GM12891 (cell line): ENCODE data around the gene SLC3A2.

Source experiments
- POLR2A ChIP-seq: IDR thresholded peaks from 2 replicates; pipeline ENCODE4 v1.6.1; 2011; ENCODE audit warnings: low read depth, low read length, control low read depth
- POLR2AphosphoS5 ChIP-seq: IDR thresholded peaks from 2 replicates; pipeline ENCODE4 v1.6.1; 2011; ENCODE audit warnings: low read depth, low read length, control low read depth
- POU2F2 ChIP-seq: IDR thresholded peaks from 2 replicates; pipeline ENCODE4 v1.6.1; 2011; ENCODE audit warnings: low read depth, mild to moderate bottlenecking, control low read depth, low read length, moderate library complexity
- SPI1 ChIP-seq: IDR thresholded peaks from 2 replicates; pipeline ENCODE4 v1.6.1; 2011; ENCODE audit warnings: low read depth, low read length, control low read depth
- TAF1 ChIP-seq: IDR thresholded peaks from 2 replicates; pipeline ENCODE4 v1.6.1; 2011; ENCODE audit warnings: low read depth, low read length, control low read depth

GRCh38 chr11:62846177-62846576 is 34.5 kb upstream of the SLC3A2 start:
- TF ChIP-seq TAF1 (no peak), POLR2AphosphoS5 (no peak), POU2F2 (no peak), SPI1 (no peak), POLR2A (no peak)
